ENCODE results near the gene IFI27L1. TPM values are rescaled to one million over a fixed set of nuclear protein-coding genes. Genes with fewer than 3 reads are reported as not detected.

Gene IFI27L1
- total and polyA plus RNA-seq, 2 donors, result 16.7 to 26.4 TPM

DNA sequence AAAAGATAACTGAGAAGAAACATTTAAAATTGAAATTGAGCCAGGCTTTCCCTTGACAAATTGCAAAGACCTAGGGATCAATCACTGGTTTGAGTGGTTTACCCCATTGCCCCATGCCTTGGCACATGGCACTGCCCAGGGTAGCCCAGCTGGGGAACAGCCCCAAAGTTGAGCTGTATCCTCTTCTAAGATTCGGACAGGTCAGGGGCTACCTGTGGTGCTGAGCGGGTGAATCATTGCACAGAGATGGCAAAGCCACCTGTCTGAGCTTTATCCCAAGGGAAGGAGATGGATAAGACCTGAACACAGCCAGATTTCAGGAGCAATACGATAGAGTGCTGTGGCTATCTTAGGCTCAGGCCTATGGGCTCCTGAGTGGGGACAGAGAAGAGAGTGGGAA lies 41.3 kb downstream of the IFI27L1 start:
- Histone ChIP-seq H3K4me3 (ENCODE audit: low read length in 2 of 2) (no peak overlapping the region), H3K36me3 (ENCODE audit: control insufficient read depth in 2 of 2, insufficient read depth in 2 of 2, low read length in 1 of 2) (peaks cover 0 to 7% of the 10 kb centered on the region in 2 donors), H3K9me3 (ENCODE audit: control insufficient read depth in 2 of 2, insufficient read depth in 1 of 2, low read length in 1 of 2) (peaks cover 0 to 1% of the 10 kb centered on the region in 2 donors), H3K4me1 (ENCODE audit: control insufficient read depth in 2 of 2, insufficient read depth in 2 of 2, low read length in 2 of 2) (no peaks in the 10 kb centered on the region), H3K27me3 (ENCODE audit: control insufficient read depth in 2 of 2, insufficient read depth in 1 of 2, low read length in 1 of 2) (no peaks in the 10 kb centered on the region), H3K27ac (ENCODE audit: low read depth in 1 of 2, low read length in 1 of 2) (no peak overlapping the region)
- WGBS, result 76% methylated on average over 3 of the region's 3 CpGs
- no peak for DNase-seq (ENCODE audit: low read depth in 6 of 9, low spot score in 9 of 9)

DNA sequence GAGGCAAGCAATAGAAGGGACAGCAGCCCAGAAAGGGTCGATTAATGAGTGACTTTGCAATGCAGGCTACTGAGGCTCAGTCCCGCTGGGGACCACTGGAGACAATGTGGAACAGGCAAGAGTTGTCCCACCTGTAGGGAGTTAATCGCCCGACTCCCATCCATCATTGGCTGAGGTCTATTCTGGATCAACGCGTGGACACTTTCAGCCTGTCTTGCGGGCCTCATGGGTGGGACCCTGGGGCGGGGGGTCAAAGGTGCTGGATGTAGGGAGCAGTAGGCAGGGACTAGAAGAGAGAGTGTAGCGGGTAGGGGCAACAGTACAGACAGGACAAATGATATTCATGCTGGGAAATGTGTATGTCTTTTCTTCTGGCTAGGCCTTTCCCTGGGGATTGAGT lies 42.2 kb downstream of the IFI27L1 start:
- WGBS, result 93% methylated on average over 9 of the region's 9 CpGs
- H3K36me3 ChIP-seq (ENCODE audit: control insufficient read depth in 2 of 2, insufficient read depth in 2 of 2, low read length in 1 of 2), result peaks cover 0 to 9% of the 10 kb centered on the region in 2 donors
- H3K4me3 ChIP-seq (ENCODE audit: low read length in 2 of 2), result no peak overlapping the region
- no peak for DNase-seq (ENCODE audit: low read depth in 6 of 9, low spot score in 9 of 9)
- H3K4me1 ChIP-seq (ENCODE audit: control insufficient read depth in 2 of 2, insufficient read depth in 2 of 2, low read length in 2 of 2), result no peaks in the 10 kb centered on the region
- H3K27ac ChIP-seq (ENCODE audit: low read depth in 1 of 2, low read length in 1 of 2), result no peak overlapping the region
- H3K27me3 ChIP-seq (ENCODE audit: control insufficient read depth in 2 of 2, insufficient read depth in 1 of 2, low read length in 1 of 2), result peaks cover 0 to 3% of the 10 kb centered on the region in 2 donors
- peaks cover 0 to 1% of the 10 kb centered on the region in 2 donors for H3K9me3 ChIP-seq (ENCODE audit: control insufficient read depth in 2 of 2, insufficient read depth in 1 of 2, low read length in 1 of 2)

DNA sequence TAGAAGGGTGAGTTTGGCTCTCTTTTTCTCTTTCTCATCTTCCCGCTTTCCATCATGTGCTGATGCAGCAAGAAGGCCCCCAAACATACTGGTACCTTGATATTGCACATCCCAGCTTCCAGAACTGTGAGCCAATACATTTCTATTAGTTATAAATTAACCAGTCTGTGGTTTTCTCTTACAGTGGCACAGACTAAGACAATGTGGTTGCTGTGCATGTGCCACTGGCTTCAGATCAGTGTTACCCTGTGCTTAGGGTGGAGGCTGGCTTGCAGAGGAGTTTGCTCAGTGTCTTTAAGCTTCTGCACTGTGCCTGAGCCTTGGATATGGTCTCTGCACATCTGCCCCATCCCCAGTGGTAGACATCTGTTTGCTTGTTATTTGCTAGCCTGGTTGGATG lies 42.8 kb downstream of the IFI27L1 start:
- Histone ChIP-seq H3K36me3 (ENCODE audit: control insufficient read depth in 2 of 2, insufficient read depth in 2 of 2, low read length in 1 of 2) (peaks cover 0 to 9% of the 10 kb centered on the region in 2 donors), H3K4me1 (ENCODE audit: control insufficient read depth in 2 of 2, insufficient read depth in 2 of 2, low read length in 2 of 2) (peaks cover 3 to 4% of the 10 kb centered on the region in 2 donors), H3K4me3 (ENCODE audit: low read length in 2 of 2) (no peak overlapping the region), H3K9me3 (ENCODE audit: control insufficient read depth in 2 of 2, insufficient read depth in 1 of 2, low read length in 1 of 2) (peaks cover 0 to 1% of the 10 kb centered on the region in 2 donors), H3K27me3 (ENCODE audit: control insufficient read depth in 2 of 2, insufficient read depth in 1 of 2, low read length in 1 of 2) (peaks cover 0 to 6% of the 10 kb centered on the region in 2 donors), H3K27ac (ENCODE audit: low read depth in 1 of 2, low read length in 1 of 2) (no peak overlapping the region)
- WGBS, result 92% methylated on average over 1 of the region's 1 CpG
- no peak for DNase-seq (ENCODE audit: low read depth in 6 of 9, low spot score in 9 of 9)

DNA sequence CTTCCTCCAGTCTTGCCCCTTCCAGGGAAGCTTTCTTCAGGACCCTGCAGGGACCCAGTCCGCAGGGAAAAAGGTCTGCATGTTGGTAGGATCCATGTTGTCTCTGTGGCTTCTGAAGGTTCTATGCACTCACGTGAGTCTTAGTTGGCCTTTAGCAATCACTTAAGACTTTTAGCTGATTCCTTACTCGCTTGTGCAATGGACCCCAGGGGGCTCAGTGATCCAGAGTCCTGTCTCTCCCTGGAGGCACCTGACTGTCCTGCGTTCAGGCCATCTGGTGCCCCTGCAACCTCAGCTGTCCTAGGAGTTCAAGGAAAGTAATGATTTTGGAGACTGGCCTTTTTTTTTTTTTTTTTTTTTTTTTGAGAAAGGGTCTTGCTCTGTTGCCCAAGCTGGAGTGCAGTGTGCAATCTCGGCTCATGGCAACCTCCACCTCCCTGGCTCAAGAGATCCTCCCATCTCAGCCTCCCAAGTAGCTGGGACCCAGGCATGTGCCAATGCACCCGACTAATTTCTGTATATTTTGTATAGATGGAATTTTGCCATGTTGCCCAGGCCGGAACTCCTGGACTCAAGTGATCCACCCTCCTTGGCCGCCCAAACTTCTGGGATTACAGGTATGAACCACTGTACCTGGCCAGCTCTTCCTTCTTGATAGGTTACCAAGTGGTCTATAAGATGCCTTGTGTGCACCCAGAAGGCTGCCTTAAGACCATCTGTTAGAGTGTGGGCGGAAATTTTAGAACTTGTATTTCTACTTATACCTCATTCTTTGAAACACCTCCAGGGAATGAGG lies 43.7 kb downstream of the IFI27L1 start:
- 92% methylated on average over 9 of the region's 9 CpGs for WGBS
- Histone ChIP-seq H3K4me3 (ENCODE audit: low read length in 2 of 2) (no peak overlapping the region), H3K4me1 (ENCODE audit: control insufficient read depth in 2 of 2, insufficient read depth in 2 of 2, low read length in 2 of 2) (peaks cover 4 to 7% of the 10 kb centered on the region in 2 donors), H3K27me3 (ENCODE audit: control insufficient read depth in 2 of 2, insufficient read depth in 1 of 2, low read length in 1 of 2) (peaks cover 0 to 10% of the 10 kb centered on the region in 2 donors), H3K9me3 (ENCODE audit: control insufficient read depth in 2 of 2, insufficient read depth in 1 of 2, low read length in 1 of 2) (peaks cover 0 to 1% of the 10 kb centered on the region in 2 donors), H3K27ac (ENCODE audit: low read depth in 1 of 2, low read length in 1 of 2) (no peak overlapping the region), H3K36me3 (ENCODE audit: control insufficient read depth in 2 of 2, insufficient read depth in 2 of 2, low read length in 1 of 2) (peaks cover 0 to 9% of the 10 kb centered on the region in 2 donors)
- no peak for DNase-seq (ENCODE audit: low read depth in 6 of 9, low spot score in 9 of 9)

GRCh38 chr14:94125659-94126418 lies 44.7 kb downstream of the IFI27L1 start:
- Histone ChIP-seq H3K27ac (ENCODE audit: low read depth in 1 of 2, low read length in 1 of 2) (no peak overlapping the region), H3K36me3 (ENCODE audit: control insufficient read depth in 2 of 2, insufficient read depth in 2 of 2, low read length in 1 of 2) (peaks cover 0 to 9% of the 10 kb centered on the region in 2 donors), H3K4me3 (ENCODE audit: low read length in 2 of 2) (no peak overlapping the region), H3K4me1 (ENCODE audit: control insufficient read depth in 2 of 2, insufficient read depth in 2 of 2, low read length in 2 of 2) (peaks cover 4 to 7% of the 10 kb centered on the region in 2 donors), H3K27me3 (ENCODE audit: control insufficient read depth in 2 of 2, insufficient read depth in 1 of 2, low read length in 1 of 2) (peaks cover 3 to 13% of the 10 kb centered on the region in 2 donors), H3K9me3 (ENCODE audit: control insufficient read depth in 2 of 2, insufficient read depth in 1 of 2, low read length in 1 of 2) (no peaks in the 10 kb centered on the region)
- no peak for DNase-seq (ENCODE audit: low read depth in 6 of 9, low spot score in 9 of 9)
- 98% methylated on average over 6 of the region's 6 CpGs for WGBS

DNA sequence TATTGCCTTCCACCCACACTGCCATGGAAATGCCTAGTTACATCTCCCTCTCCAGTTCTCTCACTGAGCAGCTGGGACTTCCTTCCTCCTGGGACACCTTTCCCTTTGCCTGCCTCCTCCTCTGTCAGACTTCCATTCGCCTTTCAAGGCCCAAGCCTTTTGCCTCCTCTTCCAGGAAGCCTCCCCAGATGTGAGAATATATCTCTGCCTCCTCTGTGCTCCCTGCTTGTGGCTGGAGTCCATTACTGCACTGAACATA lies 45.2 kb downstream of the IFI27L1 start:
- H3K4me1 ChIP-seq (ENCODE audit: control insufficient read depth in 2 of 2, insufficient read depth in 2 of 2, low read length in 2 of 2), result peaks cover 4 to 7% of the 10 kb centered on the region in 2 donors
- H3K4me3 ChIP-seq (ENCODE audit: low read length in 2 of 2), result no peak overlapping the region
- no peak overlapping the region for H3K27ac ChIP-seq (ENCODE audit: low read depth in 1 of 2, low read length in 1 of 2)
- H3K36me3 ChIP-seq (ENCODE audit: control insufficient read depth in 2 of 2, insufficient read depth in 2 of 2, low read length in 1 of 2), result peaks cover 0 to 9% of the 10 kb centered on the region in 2 donors
- no peaks in the 10 kb centered on the region for H3K9me3 ChIP-seq (ENCODE audit: control insufficient read depth in 2 of 2, insufficient read depth in 1 of 2, low read length in 1 of 2)
- H3K27me3 ChIP-seq (ENCODE audit: control insufficient read depth in 2 of 2, insufficient read depth in 1 of 2, low read length in 1 of 2), result peaks cover 3 to 13% of the 10 kb centered on the region in 2 donors
- 92% methylated on average over 1 of the region's 1 CpG for WGBS
- DNase-seq (ENCODE audit: low read depth in 6 of 9, low spot score in 9 of 9), result no peak

- WGBS, result 97% methylated on average over 5 of the region's 5 CpGs
- Histone ChIP-seq H3K4me1 (ENCODE audit: control insufficient read depth in 2 of 2, insufficient read depth in 2 of 2, low read length in 2 of 2) (peaks cover 4 to 7% of the 10 kb centered on the region in 2 donors), H3K9me3 (ENCODE audit: control insufficient read depth in 2 of 2, insufficient read depth in 1 of 2, low read length in 1 of 2) (no peaks in the 10 kb centered on the region), H3K27me3 (ENCODE audit: control insufficient read depth in 2 of 2, insufficient read depth in 1 of 2, low read length in 1 of 2) (peaks cover 3 to 13% of the 10 kb centered on the region in 2 donors), H3K36me3 (ENCODE audit: control insufficient read depth in 2 of 2, insufficient read depth in 2 of 2, low read length in 1 of 2) (peaks cover 0 to 9% of the 10 kb centered on the region in 2 donors), H3K4me3 (ENCODE audit: low read length in 2 of 2) (no peak overlapping the region), H3K27ac (ENCODE audit: low read depth in 1 of 2, low read length in 1 of 2) (no peak overlapping the region)
- DNase-seq (ENCODE audit: low read depth in 6 of 9, low spot score in 9 of 9), result no peak
Observed at GRCh38 chr14:94126800-94127199, 45.7 kb downstream of the IFI27L1 start.

- DNase-seq (ENCODE audit: low read depth in 6 of 9, low spot score in 9 of 9), result no peak
- H3K36me3 ChIP-seq (ENCODE audit: control insufficient read depth in 2 of 2, insufficient read depth in 2 of 2, low read length in 1 of 2), result peaks cover 0 to 9% of the 10 kb centered on the region in 2 donors
- no peaks in the 10 kb centered on the region for H3K9me3 ChIP-seq (ENCODE audit: control insufficient read depth in 2 of 2, insufficient read depth in 1 of 2, low read length in 1 of 2)
- 99% methylated on average over 6 of the region's 6 CpGs for WGBS
- no peak overlapping the region for H3K4me3 ChIP-seq (ENCODE audit: low read length in 2 of 2)
- no peak overlapping the region for H3K27ac ChIP-seq (ENCODE audit: low read depth in 1 of 2, low read length in 1 of 2)
- H3K27me3 ChIP-seq (ENCODE audit: control insufficient read depth in 2 of 2, insufficient read depth in 1 of 2, low read length in 1 of 2), result peaks cover 3 to 13% of the 10 kb centered on the region in 2 donors
- peaks cover 4 to 7% of the 10 kb centered on the region in 2 donors for H3K4me1 ChIP-seq (ENCODE audit: control insufficient read depth in 2 of 2, insufficient read depth in 2 of 2, low read length in 2 of 2)
Observed at GRCh38 chr14:94127330-94127729, 46.2 kb downstream of the IFI27L1 start.

GRCh38 chr14:94128216-94128839 lies 47.2 kb downstream of the IFI27L1 start:
- peaks cover 0 to 9% of the 10 kb centered on the region in 2 donors for H3K36me3 ChIP-seq (ENCODE audit: control insufficient read depth in 2 of 2, insufficient read depth in 2 of 2, low read length in 1 of 2)
- H3K27ac ChIP-seq (ENCODE audit: low read depth in 1 of 2, low read length in 1 of 2), result no peak overlapping the region
- no peaks in the 10 kb centered on the region for H3K9me3 ChIP-seq (ENCODE audit: control insufficient read depth in 2 of 2, insufficient read depth in 1 of 2, low read length in 1 of 2)
- peaks cover 4 to 7% of the 10 kb centered on the region in 2 donors for H3K4me1 ChIP-seq (ENCODE audit: control insufficient read depth in 2 of 2, insufficient read depth in 2 of 2, low read length in 2 of 2)
- peaks cover 3 to 14% of the 10 kb centered on the region in 2 donors for H3K27me3 ChIP-seq (ENCODE audit: control insufficient read depth in 2 of 2, insufficient read depth in 1 of 2, low read length in 1 of 2)
- no peak overlapping the region for H3K4me3 ChIP-seq (ENCODE audit: low read length in 2 of 2)
- WGBS, result 96% methylated on average over 14 of the region's 14 CpGs
- no peak for DNase-seq (ENCODE audit: low read depth in 6 of 9, low spot score in 9 of 9)

Measured in thymus (tissue), 11 donors.